Colonic mucosa (tissue), 4 donors: Measurements from ENCODE around the gene SEC22A. TPM values are rescaled to one million over a fixed set of nuclear protein-coding genes. Genes with fewer than 3 reads are reported as not detected.

Source experiments
- DNase-seq: peaks from one replicate; pipeline ENCODE4 v3.0.0-alpha.2; 2020
- H3K27ac ChIP-seq: fragments of 200-600 bp; one replicate; pipeline ENCODE4 v1.8.0; 2021
- H3K27me3 ChIP-seq: fragments of 200-600 bp; one replicate; pipeline ENCODE4 v1.8.0; 2021
- H3K36me3 ChIP-seq: fragments of 200-600 bp; one replicate; pipeline ENCODE4 v1.8.0; 2021
- H3K4me1 ChIP-seq: fragments of 200-600 bp; one replicate; pipeline ENCODE4 v1.8.0; 2021; ENCODE audit warnings: mild to moderate bottlenecking
- H3K4me3 ChIP-seq: fragments of 200-600 bp; one replicate; pipeline ENCODE4 v1.8.0; 2021
- H3K9ac ChIP-seq, 2 donors: one replicate each; pipeline ENCODE4 v1.7.0; 2013; ENCODE audit warnings: control low read depth in 2 of 2, low read depth in 2 of 2, low read length in 2 of 2
- H3K9me3 ChIP-seq: fragments of 200-600 bp; one replicate; pipeline ENCODE4 v1.8.0; 2021
- intact Hi-C: fragments of 100-400 bp; cut with DNase I; formaldehyde crosslinking; loops from one replicate; pipeline ENCODE4 v1.14.1; 2022
- total RNA-seq, 2 donors: library from RNA; stranded (reverse); fragmentation: NEBNext Ultra II Directional in 1 of 2; extraction: Animal tissue kit (Norgen Biotek cat#: 25700) in 1 of 2; gene quantifications; one replicate each; pipeline ENCODE4 v1.2.1, GENCODE V29; 2021
- TF ChIP-seq, protein P1 (sequence below): fragments of 200-600 bp; IDR thresholded peaks from one replicate; pipeline ENCODE4 v1.8.0; 2022; ENCODE audit warnings: antibody characterized with exemption, mild to moderate bottlenecking
- donor health status: healthy.
- donor health status: DM: no; HTN: no; CAD: no.
- donor health status: DM: no; HTN: no; CAD: no.

The SEC22A gene
- total RNA-seq, 2 donors from 2014 or later: 15.6 to 18.7 TPM

DNA sequence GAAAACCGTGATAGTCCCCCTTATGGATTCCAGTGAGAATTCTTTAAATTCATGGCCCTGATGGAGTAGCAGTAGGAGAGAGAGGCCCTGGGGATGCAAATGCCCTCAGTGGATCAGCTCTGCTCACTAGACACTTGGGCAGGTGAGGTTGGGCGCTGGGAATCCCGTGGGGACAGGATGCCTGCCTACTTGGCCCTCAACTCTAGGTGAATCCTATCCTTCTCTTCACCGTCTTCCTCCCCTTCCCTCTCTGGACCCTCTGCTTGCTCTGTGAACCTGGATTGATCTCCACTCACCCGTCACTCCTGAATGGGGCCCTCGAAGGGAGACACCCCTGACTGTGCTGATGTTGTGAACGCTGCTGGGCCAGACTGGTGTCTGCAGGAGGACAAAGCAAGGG is 77.4 kb downstream of the SEC22A start:
- Histone ChIP-seq H3K27ac (no peak overlapping the region), H3K9me3 (no peaks in the 10 kb centered on the region), H3K27me3 (no peaks in the 10 kb centered on the region), H3K4me3 (no peak overlapping the region), H3K4me1 (no peaks in the 10 kb centered on the region), H3K36me3 (no peaks in the 10 kb centered on the region), H3K9ac (no peak overlapping the region)
- DNase-seq: no peak
- TF ChIP-seq, protein P1, sequence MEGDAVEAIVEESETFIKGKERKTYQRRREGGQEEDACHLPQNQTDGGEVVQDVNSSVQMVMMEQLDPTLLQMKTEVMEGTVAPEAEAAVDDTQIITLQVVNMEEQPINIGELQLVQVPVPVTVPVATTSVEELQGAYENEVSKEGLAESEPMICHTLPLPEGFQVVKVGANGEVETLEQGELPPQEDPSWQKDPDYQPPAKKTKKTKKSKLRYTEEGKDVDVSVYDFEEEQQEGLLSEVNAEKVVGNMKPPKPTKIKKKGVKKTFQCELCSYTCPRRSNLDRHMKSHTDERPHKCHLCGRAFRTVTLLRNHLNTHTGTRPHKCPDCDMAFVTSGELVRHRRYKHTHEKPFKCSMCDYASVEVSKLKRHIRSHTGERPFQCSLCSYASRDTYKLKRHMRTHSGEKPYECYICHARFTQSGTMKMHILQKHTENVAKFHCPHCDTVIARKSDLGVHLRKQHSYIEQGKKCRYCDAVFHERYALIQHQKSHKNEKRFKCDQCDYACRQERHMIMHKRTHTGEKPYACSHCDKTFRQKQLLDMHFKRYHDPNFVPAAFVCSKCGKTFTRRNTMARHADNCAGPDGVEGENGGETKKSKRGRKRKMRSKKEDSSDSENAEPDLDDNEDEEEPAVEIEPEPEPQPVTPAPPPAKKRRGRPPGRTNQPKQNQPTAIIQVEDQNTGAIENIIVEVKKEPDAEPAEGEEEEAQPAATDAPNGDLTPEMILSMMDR: no peak
- intact Hi-C loops: no loop called here

GRCh38 chr3:123281406-123281805 is 79.7 kb downstream of the SEC22A start:
- no peaks in the 10 kb centered on the region for H3K9me3 ChIP-seq
- no peaks in the 10 kb centered on the region for H3K27me3 ChIP-seq
- intact Hi-C loops: no loop called here
- no peak overlapping the region for H3K27ac ChIP-seq
- no peaks in the 10 kb centered on the region for H3K36me3 ChIP-seq
- no peak for DNase-seq
- TF ChIP-seq, protein P1: no peak
- no peak overlapping the region for H3K4me3 ChIP-seq
- no peaks in the 10 kb centered on the region for H3K4me1 ChIP-seq
- no peak overlapping the region for H3K9ac ChIP-seq

GRCh38 chr3:123281929-123282328 is 80.2 kb downstream of the SEC22A start:
- Histone ChIP-seq H3K4me3 (no peak overlapping the region), H3K9ac (no peak overlapping the region), H3K27ac (no peak overlapping the region), H3K36me3 (no peaks in the 10 kb centered on the region), H3K4me1 (no peaks in the 10 kb centered on the region), H3K9me3 (no peaks in the 10 kb centered on the region), H3K27me3 (no peaks in the 10 kb centered on the region)
- no peak for DNase-seq
- intact Hi-C loops: no loop called here
- TF ChIP-seq, protein P1: no peak

GRCh38 chr3:123282461-123282860 is 80.7 kb downstream of the SEC22A start:
- Histone ChIP-seq H3K27me3 (no peaks in the 10 kb centered on the region), H3K9me3 (no peaks in the 10 kb centered on the region), H3K9ac (no peak overlapping the region), H3K36me3 (no peaks in the 10 kb centered on the region), H3K4me1 (no peaks in the 10 kb centered on the region), H3K4me3 (no peak overlapping the region), H3K27ac (no peak overlapping the region)
- no peak for DNase-seq
- intact Hi-C loops: no loop called here
- TF ChIP-seq, protein P1: no peak

- no peaks in the 10 kb centered on the region for H3K36me3 ChIP-seq
- no peaks in the 10 kb centered on the region for H3K27me3 ChIP-seq
- intact Hi-C loops: no loop called here
Measured at GRCh38 chr3:123283074-123283473, 81.3 kb downstream of the SEC22A start.

More at GRCh38 chr3:123283074-123283473, 81.3 kb downstream of the SEC22A start:
- Histone ChIP-seq H3K4me3 (no peak overlapping the region), H3K9ac (no peak overlapping the region), H3K4me1 (no peaks in the 10 kb centered on the region), H3K27ac (no peak overlapping the region), H3K9me3 (no peaks in the 10 kb centered on the region)
- TF ChIP-seq, protein P1: no peak
- DNase-seq: no peak
